Peyer's patch (tissue), 4 donors: ENCODE data around the gene MAPK14. TPM values are rescaled to one million over a fixed set of nuclear protein-coding genes. Genes with fewer than 3 reads are reported as not detected.
A peak's percentile ranks its signal among the peaks of the same experiment; 100 is the strongest.

Experiments used
- DNase-seq, 3 donors: peaks; one replicate each; pipeline ENCODE4 v3.0.0-alpha.2; 2017 to 2019
- H3K27ac ChIP-seq, 4 donors: fragments of 200-600 bp; sonication (generic); one replicate each; pipeline ENCODE4 v1.5.1; 2016 to 2019
- H3K27me3 ChIP-seq, 2 donors: fragments of 200-600 bp; sonication (generic); one replicate each; pipeline ENCODE4 v1.5.1; 2019
- H3K36me3 ChIP-seq, 3 donors: fragments of 200-600 bp; sonication (generic); one replicate each; pipeline ENCODE4 v1.5.1; 2016 to 2019
- H3K4me1 ChIP-seq, 4 donors: fragments of 200-600 bp; sonication (generic); one replicate each; pipeline ENCODE4 v1.5.1; 2016 to 2019
- H3K4me3 ChIP-seq, 4 donors: fragments of 200-600 bp; sonication (generic); 1 replicate in 3 of 4; 2 replicates in 1 of 4; pipeline ENCODE4 v1.5.1; 2016 to 2019; ENCODE audit warnings: mild to moderate bottlenecking in 1 of 4
- H3K9me3 ChIP-seq, 4 donors: fragments of 200-600 bp; sonication (generic); one replicate each; pipeline ENCODE4 v1.5.1; 2016 to 2019; ENCODE audit warnings: mild to moderate bottlenecking in 1 of 4
- CTCF ChIP-seq, 6 experiments: fragments of 450-650 bp in 4 of 6; fragments of 200-600 bp in 2 of 6; sonication (generic) in 1 of 6; IDR thresholded peaks; one replicate each; pipeline ENCODE4 v1.5.1; 2017 to 2019; ENCODE audit warnings: antibody characterized with exemption in 6 of 6, mild to moderate bottlenecking in 3 of 6, moderate library complexity in 1 of 6
- POLR2A ChIP-seq, 2 donors: fragments of 450-650 bp; IDR thresholded peaks; one replicate each; pipeline ENCODE4 v1.5.1; 2017; ENCODE audit warnings: antibody characterized with exemption in 2 of 2, mild to moderate bottlenecking in 2 of 2, moderate library complexity in 2 of 2
- total RNA-seq, 4 donors: library from RNA; depleted of rRNA; stranded (reverse); fragments of >200 nt; gene quantifications; one replicate each; pipeline ENCODE4 v1.1.0, GENCODE V29; 2016

MAPK14 gene
- total RNA-seq, 4 donors from 2014 or later: 64.4 to 109 (median 97.4) TPM

GRCh38 chr6:36095497-36096391, 68.1 kb downstream of the MAPK14 start:
- Histone ChIP-seq H3K4me3 (peak overlapping the region in 1 of 4 donors; percentile 25), H3K27ac (peak overlapping the region in 3 of 4 donors; percentile 54 to 90 (median 75)), H3K4me1 (peaks cover 0 to 20% (median 5%) of the 10 kb centered on the region in 4 donors), H3K9me3 (no peaks in the 10 kb centered on the region), H3K27me3 (no peaks in the 10 kb centered on the region), H3K36me3 (peaks cover 0 to 6% (median 0%) of the 10 kb centered on the region in 3 donors)
- TF ChIP-seq POLR2A (IDR thresholded peaks at IDR 0.05) (peak; percentile 13 to 65), CTCF (IDR thresholded peaks at IDR 0.05) (peak in 1 of 6 experiments; percentile 10)
- peak in 2 of 3 donors; percentile 71 to 84 for DNase-seq

- DNase-seq: no peak
- Histone ChIP-seq H3K36me3 (peaks cover 0 to 16% (median 0%) of the 10 kb centered on the region in 3 donors), H3K9me3 (no peaks in the 10 kb centered on the region), H3K27me3 (no peaks in the 10 kb centered on the region), H3K27ac (no peak overlapping the region), H3K4me1 (peaks cover 0 to 20% (median 5%) of the 10 kb centered on the region in 4 donors), H3K4me3 (no peak overlapping the region)
- TF ChIP-seq CTCF (IDR thresholded peaks at IDR 0.05): no peak
- no peak for TF ChIP-seq POLR2A (IDR thresholded peaks at IDR 0.05)
These were observed 70.8 kb downstream of the MAPK14 start for GRCh38 chr6:36098253-36098919.

- Histone ChIP-seq H3K9me3 (no peaks in the 10 kb centered on the region), H3K4me3 (no peak overlapping the region), H3K36me3 (peaks cover 0 to 23% (median 0%) of the 10 kb centered on the region in 3 donors), H3K27ac (no peak overlapping the region), H3K27me3 (no peaks in the 10 kb centered on the region), H3K4me1 (peaks cover 0 to 20% (median 5%) of the 10 kb centered on the region in 4 donors)
- DNase-seq: no peak
- TF ChIP-seq CTCF (IDR thresholded peaks at IDR 0.05): no peak
- TF ChIP-seq POLR2A (IDR thresholded peaks at IDR 0.05): no peak
These were observed 71.5 kb downstream of the MAPK14 start for GRCh38 chr6:36098920-36099647.

GRCh38 chr6:36099869-36100483, 72.4 kb downstream of the MAPK14 start:
- H3K27ac ChIP-seq: no peak overlapping the region
- peaks cover 0 to 16% (median 3%) of the 10 kb centered on the region in 4 donors for H3K4me1 ChIP-seq
- H3K27me3 ChIP-seq: no peaks in the 10 kb centered on the region
- peaks cover 0 to 32% (median 0%) of the 10 kb centered on the region in 3 donors for H3K36me3 ChIP-seq
- no peak for TF ChIP-seq CTCF (IDR thresholded peaks at IDR 0.05)
- TF ChIP-seq POLR2A (IDR thresholded peaks at IDR 0.05): no peak
- no peaks in the 10 kb centered on the region for H3K9me3 ChIP-seq
- H3K4me3 ChIP-seq: no peak overlapping the region
- DNase-seq: no peak

- TF ChIP-seq POLR2A (IDR thresholded peaks at IDR 0.05): no peak
- TF ChIP-seq CTCF (IDR thresholded peaks at IDR 0.05): no peak
- DNase-seq: no peak
- Histone ChIP-seq H3K27ac (no peak overlapping the region), H3K9me3 (no peaks in the 10 kb centered on the region), H3K4me1 (peaks cover 0 to 5% (median 0%) of the 10 kb centered on the region in 4 donors), H3K27me3 (no peaks in the 10 kb centered on the region), H3K36me3 (peaks cover 0 to 43% (median 0%) of the 10 kb centered on the region in 3 donors), H3K4me3 (no peak overlapping the region)
These were observed 74.1 kb downstream of the MAPK14 start for GRCh38 chr6:36101691-36102090.
